NCI-H510A treated with DMSO at 0.1 percent for 48 hours (cell line): ENCODE data around the gene OR10A6.

ENCODE experiments used
- DNase-seq: peaks from one replicate; lab custom pipeline; 2025; lab: John Stamatoyannopoulos, UW

OR10A6 gene

GRCh38 chr11:7931168-7931567 lies at the start of gene OR10A6:
Gene OR10A6 (minus strand): TSS chr11:7931268. CDS start chr11:7928662, 2,606 bp downstream.
- DNase-seq = no peak

- DNase-seq = no peak
Measured at GRCh38 chr11:7977232-7977917, 46.3 kb upstream of the OR10A6 start.

GRCh38 chr11:7974668-7975067 lies 43.6 kb upstream of the OR10A6 start:
- no peak for DNase-seq

GRCh38 chr11:7973011-7973410 lies 41.9 kb upstream of the OR10A6 start:
- no peak for DNase-seq

GRCh38 chr11:7971846-7972245 lies 40.8 kb upstream of the OR10A6 start:
- DNase-seq = no peak

GRCh38 chr11:7969756-7970646 lies 38.9 kb upstream of the OR10A6 start:
- DNase-seq = no peak

- DNase-seq = no peak
Measured at GRCh38 chr11:7968686-7969085, 37.6 kb upstream of the OR10A6 start.

- DNase-seq = no peak
Measured at GRCh38 chr11:7967826-7968225, 36.8 kb upstream of the OR10A6 start.

GRCh38 chr11:7967097-7967496 lies 36.0 kb upstream of the OR10A6 start:
- DNase-seq = no peak

GRCh38 chr11:7965386-7965785 lies 34.3 kb upstream of the OR10A6 start, which contains the start of gene NLRP10:
Gene NLRP10 (minus strand): TSS chr11:7965447. CDS start chr11:7963495, 1,952 bp downstream.
- DNase-seq = no peak

GRCh38 chr11:7964873-7965272 lies 33.8 kb upstream of the OR10A6 start:
- no peak for DNase-seq

GRCh38 chr11:7964261-7964660 lies 33.2 kb upstream of the OR10A6 start:
- no peak for DNase-seq

GRCh38 chr11:7955191-7955590 lies 24.1 kb upstream of the OR10A6 start:
- DNase-seq = no peak

GRCh38 chr11:7949934-7950333 lies 18.9 kb upstream of the OR10A6 start:
- DNase-seq = no peak

GRCh38 chr11:7944123-7944522 lies 13.1 kb upstream of the OR10A6 start:
- DNase-seq = no peak

- no peak for DNase-seq
Measured at GRCh38 chr11:7941608-7942007, 10.5 kb upstream of the OR10A6 start, which contains the start of gene OR10A3. Gene OR10A3 (minus strand): TSS chr11:7941708. CDS start chr11:7939520, 2,188 bp downstream.

GRCh38 chr11:7941146-7941545 lies 10.1 kb upstream of the OR10A6 start:
- no peak for DNase-seq

GRCh38 chr11:7936615-7937014 lies 5.5 kb upstream of the OR10A6 start:
- DNase-seq = no peak

- DNase-seq = no peak
Measured at GRCh38 chr11:7927635-7928034, 3.4 kb downstream of the OR10A6 start.

- DNase-seq = no peak
Measured at GRCh38 chr11:7924536-7924935, 6.5 kb downstream of the OR10A6 start.

- no peak for DNase-seq
Measured at GRCh38 chr11:7918141-7918540, 12.9 kb downstream of the OR10A6 start.

GRCh38 chr11:7911011-7911410 lies 20.1 kb downstream of the OR10A6 start:
- DNase-seq = no peak

- DNase-seq = no peak
Measured at GRCh38 chr11:7910286-7910788, 20.7 kb downstream of the OR10A6 start.
